Neural progenitor cell (in vitro differentiated cells): Measurements from ENCODE around the gene INTS15. TPM values are rescaled to one million over a fixed set of nuclear protein-coding genes. Genes with fewer than 3 reads are reported as not detected.

Source experiments
- DNase-seq: peaks from one replicate; pipeline ENCODE4 v3.0.0-alpha.2; 2016; ENCODE audit warnings: low spot score
- H2AFZ ChIP-seq: fragments of 200-600 bp; sonication (generic); replicated peaks from 2 replicates; pipeline ENCODE4 v1.6.1; 2016; ENCODE audit warnings: antibody characterized with exemption
- H3F3A ChIP-seq: fragments of 200-600 bp; sonication (generic); 2 replicates; pipeline ENCODE4 v1.6.1; 2016; ENCODE audit warnings: antibody characterized with exemption, low read depth
- H3K27ac ChIP-seq: fragments of 200-600 bp; sonication (generic); 2 replicates; pipeline ENCODE4 v1.5.1; 2016; ENCODE audit warnings: mild to moderate bottlenecking
- H3K27me3 ChIP-seq: fragments of 200-600 bp; sonication (generic); 2 replicates; pipeline ENCODE4 v1.6.1; 2016; ENCODE audit warnings: mild to moderate bottlenecking, moderate library complexity
- H3K36me3 ChIP-seq: fragments of 200-600 bp; sonication (generic); 2 replicates; pipeline ENCODE4 v1.5.1; 2016
- H3K4me1 ChIP-seq: fragments of 200-600 bp; sonication (generic); 2 replicates; pipeline ENCODE4 v1.6.1; 2016; ENCODE audit warnings: mixed run types
- H3K4me2 ChIP-seq: fragments of 200-600 bp; sonication (generic); 2 replicates; pipeline ENCODE4 v1.6.1; 2016
- H3K4me3 ChIP-seq: fragments of 200-600 bp; sonication (generic); 2 replicates; pipeline ENCODE4 v1.5.1; 2016
- H3K79me2 ChIP-seq: fragments of 200-600 bp; sonication (generic); 2 replicates; pipeline ENCODE4 v1.6.1; 2016; ENCODE audit warnings: low read depth
- H3K9ac ChIP-seq: fragments of 200-600 bp; sonication (generic); 2 replicates; pipeline ENCODE4 v1.6.1; 2016
- H3K9me3 ChIP-seq: fragments of 200-600 bp; sonication (generic); 2 replicates; pipeline ENCODE4 v1.5.1; 2016; ENCODE audit warnings: low read depth
- H4K20me1 ChIP-seq: fragments of 200-600 bp; sonication (generic); 2 replicates; pipeline ENCODE4 v1.6.1; 2016; ENCODE audit warnings: low read depth
- H3K27ac Mint-ChIP-seq: 3 replicates; pipeline ENCODE4 v1.8.0; 2021; ENCODE audit warnings: mixed read lengths
- H3K27me3 Mint-ChIP-seq: 2 replicates; pipeline ENCODE4 v1.8.0; 2022; ENCODE audit warnings: low read depth, mild to moderate bottlenecking, inconsistent platforms, moderate library complexity, mixed read lengths; ENCODE audit not compliant: insufficient read depth
- H3K36me3 Mint-ChIP-seq: 3 replicates; pipeline ENCODE4 v1.8.0; 2021; ENCODE audit warnings: mixed read lengths
- H3K4me1 Mint-ChIP-seq: 3 replicates; pipeline ENCODE4 v1.8.0; 2021; ENCODE audit warnings: mixed read lengths
- H3K4me3 Mint-ChIP-seq: 3 replicates; pipeline ENCODE4 v1.8.0; 2021; ENCODE audit warnings: mild to moderate bottlenecking, moderate library complexity, mixed read lengths
- H3K9me3 Mint-ChIP-seq: 3 replicates; pipeline ENCODE4 v1.8.0; 2020; ENCODE audit warnings: mixed read lengths
- CTCF ChIP-seq: fragments of 200-600 bp; sonication (generic); IDR thresholded peaks from 2 replicates; pipeline ENCODE4 v1.5.1; 2017; ENCODE audit warnings: antibody characterized with exemption, mild to moderate bottlenecking
- EZH2 ChIP-seq: fragments of 200-600 bp; sonication (generic); IDR thresholded peaks from 2 replicates; pipeline ENCODE4 v1.6.1; 2017; ENCODE audit warnings: antibody characterized with exemption, mild to moderate bottlenecking, moderate library complexity
- EZH2phosphoT487 ChIP-seq: fragments of 200-600 bp; sonication (generic); IDR thresholded peaks from 2 replicates; pipeline ENCODE4 v1.6.1; 2017; ENCODE audit warnings: antibody characterized with exemption
- total RNA-seq: library from RNA; depleted of rRNA; stranded (reverse); fragments of >200 nt; gene quantifications from 2 replicates; pipeline ENCODE4 v1.2.3, GENCODE V29; 2015; ENCODE audit warnings: low replicate concordance

INTS15 gene
- total RNA-seq, 1 donor from 2014 or later = 13.7 TPM

DNA sequence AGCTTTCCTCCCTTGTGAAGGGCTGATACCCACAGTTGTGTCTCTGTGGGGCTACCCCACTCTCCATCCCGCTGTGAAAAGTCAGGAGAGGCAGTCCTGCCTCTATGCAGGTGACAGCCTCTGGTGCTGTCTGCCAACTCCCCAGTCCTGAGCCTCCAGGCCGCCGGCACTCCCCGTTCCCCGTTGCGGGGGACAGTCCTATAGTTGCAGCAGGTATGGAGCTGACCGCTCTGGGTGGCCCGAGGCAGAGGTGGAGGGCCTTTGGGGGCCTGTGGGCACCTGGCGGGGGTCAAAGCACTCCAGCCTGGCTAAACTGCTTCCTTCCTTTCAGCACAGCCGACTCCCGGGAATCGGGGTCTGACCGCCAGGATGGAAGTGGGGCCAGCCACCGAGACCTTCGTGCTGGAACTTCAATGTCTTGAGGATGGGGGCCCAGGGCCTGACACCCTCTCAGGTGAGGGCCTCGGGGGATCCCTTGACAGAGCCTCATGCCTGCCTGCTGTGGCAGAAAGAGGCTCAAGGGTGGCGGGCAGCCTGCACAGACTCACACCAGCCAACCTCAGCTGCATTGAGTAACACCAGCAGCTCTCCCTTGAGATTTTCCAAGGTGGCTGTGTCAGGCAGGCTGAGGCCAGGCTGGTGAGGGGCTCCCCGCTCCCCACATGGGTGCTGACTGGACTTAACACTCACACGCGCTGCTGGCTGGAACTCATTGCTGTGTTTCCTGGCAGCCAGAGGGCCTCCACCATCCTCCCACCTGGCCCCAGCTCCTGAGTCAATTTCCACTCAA lies 27.2 kb downstream of the INTS15 start:
- Histone ChIP-seq H3K27me3 (no peaks in the 10 kb centered on the region), H3K9me3 (no peaks in the 10 kb centered on the region), H3K79me2 (no peaks in the 10 kb centered on the region), H3K36me3 (no peaks in the 10 kb centered on the region), H4K20me1 (no peaks in the 10 kb centered on the region), H3K9ac (no peak overlapping the region), H3K4me3 (no peak overlapping the region), H3K27ac (no peak overlapping the region), H2AFZ (no peak overlapping the region), H3F3A (peaks cover 19% of the 10 kb centered on the region), H3K4me2 (no peak overlapping the region), H3K4me1 (peaks cover 8% of the 10 kb centered on the region)
- DNase-seq = no peak
- Mint-ChIP-seq H3K4me1 (peaks cover 9% of the 10 kb centered on the region), H3K4me3 (peak overlapping the region; percentile 84), H3K36me3 (peaks cover 14% of the 10 kb centered on the region), H3K9me3 (no peaks in the 10 kb centered on the region), H3K27ac (no peak overlapping the region), H3K27me3 (peaks cover 13% of the 10 kb centered on the region)
- TF ChIP-seq EZH2 (no peak), CTCF (no peak), EZH2phosphoT487 (no peak)

DNA sequence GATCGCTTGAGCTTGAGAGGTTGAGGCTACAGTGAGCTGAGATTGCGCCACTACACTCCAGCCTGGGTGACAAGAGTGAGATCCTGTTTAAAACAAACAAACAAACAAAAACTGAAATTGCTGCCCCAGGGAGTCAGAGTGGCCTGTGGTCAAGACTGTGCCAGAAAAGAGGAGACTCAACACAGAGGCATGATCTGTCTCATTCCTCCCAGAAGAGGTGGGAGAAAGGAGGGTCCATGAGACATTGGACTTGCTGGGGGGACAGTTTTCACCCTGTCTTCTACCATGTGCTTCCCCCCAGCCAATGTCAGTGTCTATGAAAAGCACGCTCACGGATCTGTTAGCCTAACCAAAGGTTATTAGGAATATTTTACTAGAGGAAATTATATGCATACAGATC lies 28.8 kb downstream of the INTS15 start:
- no peak overlapping the region for H3K27ac Mint-ChIP-seq
- no peaks in the 10 kb centered on the region for H3K9me3 ChIP-seq
- H3K36me3 ChIP-seq = no peaks in the 10 kb centered on the region
- TF ChIP-seq EZH2 (no peak), CTCF (no peak), EZH2phosphoT487 (no peak)
- H3K4me2 ChIP-seq = no peak overlapping the region
- peak overlapping the region; percentile 24 for H3K4me3 Mint-ChIP-seq
- no peaks in the 10 kb centered on the region for H3K27me3 ChIP-seq
- H3K9me3 Mint-ChIP-seq = no peaks in the 10 kb centered on the region
- peaks cover 16% of the 10 kb centered on the region for H3F3A ChIP-seq
- H3K79me2 ChIP-seq = no peaks in the 10 kb centered on the region
- no peak overlapping the region for H3K9ac ChIP-seq
- no peak overlapping the region for H2AFZ ChIP-seq
- H3K36me3 Mint-ChIP-seq = peaks cover 17% of the 10 kb centered on the region
- peaks cover 6% of the 10 kb centered on the region for H3K27me3 Mint-ChIP-seq
- peaks cover 8% of the 10 kb centered on the region for H3K4me1 ChIP-seq
- H3K4me1 Mint-ChIP-seq = peaks cover 9% of the 10 kb centered on the region
- DNase-seq = no peak
- no peaks in the 10 kb centered on the region for H4K20me1 ChIP-seq
- no peak overlapping the region for H3K27ac ChIP-seq
- no peak overlapping the region for H3K4me3 ChIP-seq

DNA sequence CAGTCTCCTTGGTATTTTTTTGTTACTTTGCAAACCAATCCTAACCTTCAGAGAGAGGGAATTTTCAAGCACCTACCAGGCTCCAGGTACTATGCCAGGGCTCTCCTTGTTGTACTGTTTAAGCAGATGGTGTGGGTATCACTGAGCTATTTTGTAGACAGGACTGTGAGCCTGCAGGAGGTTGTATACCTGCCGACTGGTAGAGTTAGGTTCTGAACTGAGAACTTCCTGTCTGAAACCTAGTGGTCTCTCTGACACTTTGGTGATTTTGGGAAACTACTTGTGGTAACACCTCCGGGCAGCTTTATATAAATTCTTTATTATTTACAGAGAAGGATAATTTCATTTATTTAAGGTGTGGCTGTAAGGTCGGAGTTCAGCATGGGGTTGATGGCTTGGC lies 30.1 kb downstream of the INTS15 start:
- Mint-ChIP-seq H3K27ac (no peak overlapping the region), H3K9me3 (no peaks in the 10 kb centered on the region), H3K4me3 (no peak overlapping the region), H3K27me3 (peaks cover 4% of the 10 kb centered on the region), H3K36me3 (peaks cover 21% of the 10 kb centered on the region), H3K4me1 (peaks cover 5% of the 10 kb centered on the region)
- no peak overlapping the region for H3K4me2 ChIP-seq
- TF ChIP-seq EZH2phosphoT487 = no peak
- TF ChIP-seq EZH2 = no peak
- no peak for TF ChIP-seq CTCF
- H3F3A ChIP-seq = peaks cover 3% of the 10 kb centered on the region
- H3K27ac ChIP-seq = no peak overlapping the region
- no peak overlapping the region for H3K9ac ChIP-seq
- no peaks in the 10 kb centered on the region for H4K20me1 ChIP-seq
- no peaks in the 10 kb centered on the region for H3K27me3 ChIP-seq
- H3K36me3 ChIP-seq = no peaks in the 10 kb centered on the region
- no peak for DNase-seq
- H3K79me2 ChIP-seq = no peaks in the 10 kb centered on the region
- H3K4me3 ChIP-seq = no peak overlapping the region
- H3K4me1 ChIP-seq = peaks cover under 1% of the 10 kb centered on the region
- no peak overlapping the region for H2AFZ ChIP-seq
- no peaks in the 10 kb centered on the region for H3K9me3 ChIP-seq
